Prostate gland (tissue), 2 donors: ENCODE measurements around the gene CA5A. TPM values are rescaled to one million over a fixed set of nuclear protein-coding genes. Genes with fewer than 3 reads are reported as not detected.
"Not testable (repeated sequence)": the region's sequence is repeated elsewhere in the genome, so short reads cannot be mapped to it uniquely, and the experiment has no call there.

Experiments used
- DNase-seq: peaks from one replicate; pipeline ENCODE4 v3.0.0-alpha.2; 2019; ENCODE audit warnings: low spot score
- H3K27ac ChIP-seq, 2 donors: fragments of 200-600 bp; sonication (generic); 2 replicates each; pipeline ENCODE4 v1.5.1; 2017 to 2019
- H3K27me3 ChIP-seq: fragments of 200-600 bp; sonication (generic); replicated peaks from 2 replicates; pipeline ENCODE4 v1.5.1; 2019; ENCODE audit not compliant: insufficient read depth
- H3K36me3 ChIP-seq, 2 donors: fragments of 200-600 bp; sonication (generic); 1 replicate in 1 of 2; 2 replicates in 1 of 2; pipeline versions ENCODE4 v1.5.1 to v1.8.1; 2017 to 2019
- H3K4me1 ChIP-seq: fragments of 200-600 bp; sonication (generic); replicated peaks from 2 replicates; pipeline ENCODE4 v1.5.1; 2019
- H3K4me3 ChIP-seq, 2 donors: fragments of 200-600 bp; sonication (generic); 2 replicates each; pipeline ENCODE4 v1.5.1; 2017 to 2019
- H3K9me3 ChIP-seq: fragments of 200-600 bp; sonication (generic); 2 replicates; pipeline ENCODE4 v1.5.1; 2017
- POLR2A ChIP-seq: fragments of 450-650 bp; IDR thresholded peaks from one replicate; pipeline ENCODE4 v1.6.1; 2016; ENCODE audit warnings: antibody characterized with exemption, mild to moderate bottlenecking
- POLR2AphosphoS5 ChIP-seq: sonication (generic); formaldehyde crosslinking; IDR thresholded peaks from one replicate; pipeline ENCODE4 v1.6.1; 2017; ENCODE audit warnings: antibody characterized with exemption
- WGBS: methylation state at CpG from one replicate; pipeline ENCODE4 v1.1.5; 2018; 5-methylcytosine and 5-hydroxymethylcytosine counted together
- intact Hi-C: fragments of 100-400 bp; cut with DNase I; formaldehyde crosslinking; loops from one replicate; pipeline ENCODE4 v1.14.2; 2022
- total RNA-seq, 2 donors: library from RNA; depleted of rRNA; stranded (reverse); fragments of >200 nt; gene quantifications; one replicate each; pipeline ENCODE4 v1.1.0, GENCODE V29; 2016
- TF ChIP-seq, protein P1 (sequence below), 4 experiments: fragments of 200-600 bp in 2 of 4; fragments of 450-650 bp in 2 of 4; sonication (generic) in 2 of 4; IDR thresholded peaks; 1 replicate in 3 of 4; 2 replicates in 1 of 4; pipeline ENCODE4 v1.5.1; 2016 to 2019; ENCODE audit warnings: antibody characterized with exemption in 4 of 4, mild to moderate bottlenecking in 2 of 4, moderate library complexity in 2 of 4

Gene CA5A
- total RNA-seq, 2 donors from 2014 or later: not detected

DNA sequence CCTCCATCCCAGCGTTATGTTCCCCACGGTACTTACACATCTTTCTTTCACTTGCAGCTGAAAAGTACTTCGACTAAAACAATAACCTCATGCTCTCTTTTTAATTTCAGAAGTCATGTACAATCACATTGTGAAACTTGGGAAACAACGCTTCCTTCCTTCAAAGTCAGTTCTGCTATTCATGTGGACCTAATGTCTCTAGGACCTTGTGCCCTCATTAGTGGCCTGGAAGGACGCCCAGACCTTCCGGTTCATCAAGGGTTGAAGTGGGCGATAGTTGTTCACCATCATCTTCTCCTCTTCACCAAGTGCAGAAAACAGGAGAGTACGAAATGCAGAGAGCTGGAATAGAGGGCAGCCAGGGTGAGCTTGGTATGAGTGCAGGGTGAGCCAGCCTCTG lies 48.4 kb downstream of the CA5A start:
- H3K27ac ChIP-seq, H3K9me3 ChIP-seq, H3K4me3 ChIP-seq, H3K4me1 ChIP-seq, intact Hi-C loops, H3K36me3 ChIP-seq, H3K27me3 ChIP-seq, DNase-seq: not testable (repeated sequence)
- 88% methylated on average over 8 of the region's 8 CpGs for WGBS

DNA sequence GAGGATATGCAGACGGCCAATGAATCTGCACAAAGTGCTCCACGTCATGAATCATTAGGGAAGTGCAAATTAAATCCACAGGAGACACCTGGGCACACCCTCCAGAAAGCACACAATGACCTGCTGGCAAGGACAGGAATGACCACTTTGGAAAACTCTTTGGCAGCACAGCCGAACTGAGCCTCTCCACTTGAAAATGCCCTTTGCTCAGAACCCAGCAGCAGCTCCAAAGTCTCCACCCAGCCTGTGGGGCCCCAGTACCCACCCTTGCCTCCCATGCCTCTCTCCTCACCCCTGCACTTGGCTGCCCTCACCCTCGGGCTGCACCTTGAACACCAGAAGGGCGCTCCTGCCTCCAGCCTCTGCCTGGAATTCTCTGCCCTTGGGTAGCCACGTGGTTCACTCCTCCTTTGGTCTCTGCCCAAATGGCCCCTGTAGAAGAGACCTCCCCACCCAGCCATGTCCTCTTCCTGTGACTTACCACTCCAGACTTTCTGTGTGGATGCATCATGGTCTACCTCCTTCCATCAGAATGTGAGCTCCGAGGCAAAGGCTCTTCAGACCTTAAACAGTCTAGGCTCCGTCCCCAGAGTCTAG lies 50.9 kb downstream of the CA5A start:
- 56% methylated on average over 8 of the region's 8 CpGs for WGBS

DNA sequence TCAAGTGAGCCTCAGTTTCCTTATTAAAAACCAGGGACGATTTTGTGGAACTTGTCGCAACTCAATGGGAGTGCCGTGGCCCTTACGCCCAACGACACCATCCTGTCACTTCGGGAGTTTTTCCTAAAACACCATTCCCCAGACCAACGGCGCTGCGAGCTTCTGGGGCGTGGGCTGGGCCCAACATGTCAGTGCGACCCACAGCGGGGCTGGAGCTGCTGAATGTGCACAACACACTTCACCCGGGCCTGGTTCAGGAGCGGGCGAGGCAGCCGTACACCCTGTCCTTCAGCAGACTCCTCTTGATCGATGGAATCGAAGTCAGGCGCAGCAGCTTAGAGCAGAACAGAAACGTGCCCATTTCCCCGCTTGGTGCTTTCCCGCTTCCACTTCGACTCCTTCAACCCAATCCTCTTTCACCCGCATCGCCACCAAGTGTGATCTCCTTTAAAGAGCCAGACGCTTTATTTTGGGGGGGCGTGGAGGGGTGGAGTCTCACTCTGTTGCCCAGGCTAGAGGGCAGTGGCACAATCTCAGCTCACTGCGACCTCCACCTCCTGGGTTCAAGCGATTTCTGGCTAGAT lies 53.8 kb downstream of the CA5A start:
- Histone ChIP-seq H3K36me3 (no peaks in the 10 kb centered on the region), H3K4me3 (no peak overlapping the region), H3K27ac (no peak overlapping the region), H3K9me3 (no peaks in the 10 kb centered on the region), H3K27me3 (peaks cover 5% of the 10 kb centered on the region), H3K4me1 (no peaks in the 10 kb centered on the region)
- no peak for DNase-seq
- TF ChIP-seq POLR2AphosphoS5 (no peak), POLR2A (no peak)
- TF ChIP-seq, protein P1, sequence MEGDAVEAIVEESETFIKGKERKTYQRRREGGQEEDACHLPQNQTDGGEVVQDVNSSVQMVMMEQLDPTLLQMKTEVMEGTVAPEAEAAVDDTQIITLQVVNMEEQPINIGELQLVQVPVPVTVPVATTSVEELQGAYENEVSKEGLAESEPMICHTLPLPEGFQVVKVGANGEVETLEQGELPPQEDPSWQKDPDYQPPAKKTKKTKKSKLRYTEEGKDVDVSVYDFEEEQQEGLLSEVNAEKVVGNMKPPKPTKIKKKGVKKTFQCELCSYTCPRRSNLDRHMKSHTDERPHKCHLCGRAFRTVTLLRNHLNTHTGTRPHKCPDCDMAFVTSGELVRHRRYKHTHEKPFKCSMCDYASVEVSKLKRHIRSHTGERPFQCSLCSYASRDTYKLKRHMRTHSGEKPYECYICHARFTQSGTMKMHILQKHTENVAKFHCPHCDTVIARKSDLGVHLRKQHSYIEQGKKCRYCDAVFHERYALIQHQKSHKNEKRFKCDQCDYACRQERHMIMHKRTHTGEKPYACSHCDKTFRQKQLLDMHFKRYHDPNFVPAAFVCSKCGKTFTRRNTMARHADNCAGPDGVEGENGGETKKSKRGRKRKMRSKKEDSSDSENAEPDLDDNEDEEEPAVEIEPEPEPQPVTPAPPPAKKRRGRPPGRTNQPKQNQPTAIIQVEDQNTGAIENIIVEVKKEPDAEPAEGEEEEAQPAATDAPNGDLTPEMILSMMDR (IDR thresholded peaks at IDR 0.05): no peak
- 94% methylated on average over 29 of the region's 29 CpGs for WGBS
- intact Hi-C loops: no loop called here

More for the DNA sequence above, 50.9 kb downstream of the CA5A start:
- DNase-seq, H3K27me3 ChIP-seq, H3K4me1 ChIP-seq, H3K4me3 ChIP-seq, H3K27ac ChIP-seq, intact Hi-C loops, H3K36me3 ChIP-seq, H3K9me3 ChIP-seq: not testable (repeated sequence)

DNA sequence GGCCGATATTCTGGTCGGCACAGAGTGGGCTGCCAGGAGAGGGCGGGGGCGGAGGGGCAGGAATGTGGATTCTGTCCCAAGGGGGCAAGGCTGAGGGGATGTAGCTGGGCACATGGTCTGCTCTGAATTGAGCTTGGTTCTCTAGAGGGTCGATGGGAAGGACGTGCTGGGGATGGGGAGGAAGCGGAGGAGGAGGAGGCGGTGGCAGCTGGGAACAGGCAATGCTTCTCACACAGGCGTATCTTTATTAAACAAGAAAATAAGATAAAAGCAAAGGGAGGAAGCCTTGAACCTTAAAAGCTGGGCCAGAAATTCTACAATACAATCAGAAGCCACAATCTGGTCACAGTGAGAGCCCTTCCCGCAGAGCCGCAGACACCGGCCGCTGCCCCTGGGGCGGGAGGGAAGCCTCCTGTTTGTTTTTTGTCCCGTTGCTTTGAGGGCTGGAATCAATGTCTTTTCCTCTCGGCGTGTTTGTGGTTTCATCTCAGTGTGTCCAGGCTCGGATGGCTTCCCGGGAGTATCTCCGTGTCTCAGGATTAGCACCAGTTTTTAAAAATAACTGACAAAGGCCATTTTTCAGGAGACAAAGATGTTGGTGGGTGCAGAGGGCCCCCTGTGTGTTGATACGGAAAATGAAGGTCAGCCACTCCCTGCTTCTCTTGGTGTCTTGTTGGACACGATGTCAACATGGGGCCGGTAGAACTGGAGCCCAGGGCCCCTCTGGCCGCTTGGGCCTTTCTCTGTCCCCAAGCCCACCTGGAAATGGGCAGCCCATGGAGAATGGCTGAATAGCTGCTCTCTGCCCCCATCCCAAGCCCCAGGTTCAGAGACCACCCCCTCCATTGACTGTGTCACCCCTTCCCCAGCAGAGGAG lies 54.8 kb downstream of the CA5A start:
- no peaks in the 10 kb centered on the region for H3K9me3 ChIP-seq
- no peak for DNase-seq
- no peak overlapping the region for H3K27ac ChIP-seq
- intact Hi-C loops: no loop called here
- peaks cover 5% of the 10 kb centered on the region for H3K27me3 ChIP-seq
- TF ChIP-seq POLR2AphosphoS5 (no peak), POLR2A (no peak)
- TF ChIP-seq, protein P1 (IDR thresholded peaks at IDR 0.05): no peak
- 36% methylated on average over 24 of the region's 24 CpGs for WGBS
- H3K4me1 ChIP-seq: no peaks in the 10 kb centered on the region
- H3K36me3 ChIP-seq: no peaks in the 10 kb centered on the region
- H3K4me3 ChIP-seq: no peak overlapping the region

DNA sequence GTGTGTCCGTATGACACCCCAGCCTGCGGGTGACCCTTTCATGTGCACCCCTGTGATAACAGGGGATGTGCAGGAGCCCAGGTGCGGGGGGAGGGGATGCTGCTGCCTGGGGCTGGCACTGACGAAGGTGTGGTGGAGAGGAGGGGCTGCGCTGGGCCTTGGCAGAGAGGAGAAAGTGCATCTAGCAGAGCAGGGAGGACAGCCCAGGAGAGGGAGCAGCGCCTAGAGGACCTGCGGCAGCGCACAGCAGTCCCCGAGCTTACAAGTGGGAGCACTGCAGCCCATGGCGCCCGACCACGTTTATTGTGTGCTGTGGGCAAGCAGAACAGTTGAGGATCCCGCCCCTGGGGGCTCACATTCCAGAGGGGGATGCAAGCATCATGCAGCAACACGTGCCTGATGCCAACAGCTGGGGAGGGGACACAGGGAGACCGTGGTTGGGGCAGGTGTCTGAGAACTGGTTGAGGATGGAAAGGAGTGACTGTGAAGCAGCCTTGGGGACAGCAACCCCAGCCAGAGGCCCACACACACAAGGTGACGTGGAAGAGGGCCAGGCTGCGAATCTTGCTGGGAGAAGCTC lies 56.1 kb downstream of the CA5A start:
- H3K27ac ChIP-seq: no peak overlapping the region
- intact Hi-C loops: no loop called here

DNA sequence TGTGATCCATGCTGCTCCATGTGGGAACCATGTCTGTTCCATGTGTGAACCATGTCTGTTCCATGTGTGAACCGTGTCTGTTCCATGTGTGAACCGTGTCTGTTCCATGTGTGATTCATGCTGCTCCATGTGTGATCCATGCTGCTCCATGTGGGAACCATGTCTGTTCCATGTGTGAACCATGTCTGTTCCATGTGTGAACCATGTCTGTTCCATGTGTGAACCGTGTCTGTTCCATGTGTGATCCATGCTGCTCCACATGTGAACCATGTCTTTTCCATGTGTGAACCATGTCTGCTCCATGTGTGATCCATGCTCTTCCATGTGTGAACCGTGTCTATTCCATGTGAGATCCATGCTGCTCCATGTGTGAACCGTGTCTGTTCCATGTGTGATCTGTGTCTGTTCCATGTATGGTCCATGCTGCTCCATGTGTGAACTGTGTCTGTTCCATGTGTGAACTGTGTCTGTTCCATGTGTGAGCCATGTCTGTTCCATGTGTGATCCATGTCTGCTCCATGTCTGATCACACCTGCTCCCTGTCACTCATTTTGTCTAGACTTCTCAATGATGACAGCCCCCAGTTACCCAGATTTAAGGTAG lies 56.8 kb downstream of the CA5A start:
- H3K4me1 ChIP-seq, DNase-seq, H3K27me3 ChIP-seq, intact Hi-C loops, H3K27ac ChIP-seq, H3K9me3 ChIP-seq, H3K4me3 ChIP-seq, H3K36me3 ChIP-seq: not testable (repeated sequence)
- WGBS: 92% methylated on average over 5 of the region's 5 CpGs

More for the DNA sequence above, 56.1 kb downstream of the CA5A start:
- Histone ChIP-seq H3K4me3 (no peak overlapping the region), H3K4me1 (no peaks in the 10 kb centered on the region), H3K36me3 (no peaks in the 10 kb centered on the region), H3K27me3 (peaks cover 5% of the 10 kb centered on the region), H3K9me3 (no peaks in the 10 kb centered on the region)
- DNase-seq: no peak
- TF ChIP-seq, protein P1 (IDR thresholded peaks at IDR 0.05): no peak
- no peak for TF ChIP-seq POLR2A
- TF ChIP-seq POLR2AphosphoS5: no peak
- WGBS: 36% methylated on average over 17 of the region's 17 CpGs
